Measurements from ENCODE around the gene PRLR. TPM values are rescaled to one million over a fixed set of nuclear protein-coding genes. Genes with fewer than 3 reads are reported as not detected.

PRLR gene
- total RNA-seq, 1 donor from 2014 or later, result not detected

GRCh38 chr5:35239911-35240610 is 9.8 kb upstream of the PRLR start:
- FAIRE-seq, result no peak
- no peaks in the 10 kb centered on the region for H3K36me3 ChIP-seq (ENCODE audit: control insufficient read depth, insufficient read depth, low read length)
- no peak for DNase-seq (ENCODE audit: low read depth)
- no peak overlapping the region for H3K4me3 ChIP-seq (ENCODE audit: low read depth, low read length)
- no peak for TF ChIP-seq CTCF (IDR thresholded peaks at IDR 0.05; ENCODE audit: insufficient read depth, low read length, severe bottlenecking)
- no peaks in the 10 kb centered on the region for H3K27me3 ChIP-seq (ENCODE audit: control insufficient read depth, insufficient read depth, low read length)

- Histone ChIP-seq H3K27me3 (ENCODE audit: control insufficient read depth, insufficient read depth, low read length) (no peaks in the 10 kb centered on the region), H3K4me3 (ENCODE audit: low read depth, low read length) (no peak overlapping the region), H3K36me3 (ENCODE audit: control insufficient read depth, insufficient read depth, low read length) (no peaks in the 10 kb centered on the region)
- no peak for TF ChIP-seq CTCF (IDR thresholded peaks at IDR 0.05; ENCODE audit: insufficient read depth, low read length, severe bottlenecking)
- DNase-seq (ENCODE audit: low read depth), result no peak
- no peak for FAIRE-seq
Observed at GRCh38 chr5:35239476-35239875, 9.2 kb upstream of the PRLR start.

DNA sequence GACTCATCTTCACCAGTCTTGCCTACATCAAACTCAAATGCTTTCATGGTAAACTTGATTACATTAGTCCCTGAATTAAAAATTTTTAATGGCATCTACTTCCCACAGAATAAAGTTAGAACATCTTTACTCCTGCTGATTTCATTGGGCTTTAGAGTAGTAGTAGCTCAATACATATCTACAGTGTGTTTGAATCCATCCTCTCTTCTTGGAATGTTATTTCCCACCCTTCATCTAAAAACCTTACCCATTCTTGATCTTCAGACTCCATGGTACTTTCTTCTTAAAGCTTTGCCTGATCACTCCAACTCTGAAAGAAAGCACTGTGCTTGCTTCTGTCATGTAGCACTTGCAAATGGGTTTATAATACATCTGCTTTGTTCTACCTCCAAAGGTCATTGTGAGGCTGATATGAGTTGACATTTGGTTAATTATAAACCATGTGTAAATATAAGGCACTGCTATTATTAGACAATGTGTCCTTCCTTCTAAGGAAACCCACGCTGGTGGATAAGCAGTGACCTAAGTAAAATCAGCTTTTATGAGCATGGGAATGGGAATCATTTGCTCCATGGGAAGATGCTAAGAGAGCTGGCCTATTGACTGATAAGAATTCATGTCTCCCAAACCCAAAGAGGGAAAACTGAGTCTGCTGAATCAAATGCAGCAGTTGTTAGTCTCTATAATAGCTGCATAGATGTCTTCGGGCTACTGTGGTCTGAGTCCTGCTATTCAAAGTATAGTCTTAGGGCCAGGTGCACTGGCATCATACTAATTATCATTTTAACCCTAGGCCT is 7.5 kb upstream of the PRLR start:
- Histone ChIP-seq H3K4me3 (ENCODE audit: low read depth, low read length) (no peak overlapping the region), H3K36me3 (ENCODE audit: control insufficient read depth, insufficient read depth, low read length) (no peaks in the 10 kb centered on the region), H3K27me3 (ENCODE audit: control insufficient read depth, insufficient read depth, low read length) (no peaks in the 10 kb centered on the region)
- no peak for TF ChIP-seq CTCF (IDR thresholded peaks at IDR 0.05; ENCODE audit: insufficient read depth, low read length, severe bottlenecking)
- no peak for FAIRE-seq
- no peak for DNase-seq (ENCODE audit: low read depth)

GRCh38 chr5:35236770-35237169 is 6.5 kb upstream of the PRLR start:
- no peak for TF ChIP-seq CTCF (IDR thresholded peaks at IDR 0.05; ENCODE audit: insufficient read depth, low read length, severe bottlenecking)
- H3K36me3 ChIP-seq (ENCODE audit: control insufficient read depth, insufficient read depth, low read length), result no peaks in the 10 kb centered on the region
- DNase-seq (ENCODE audit: low read depth), result no peak
- no peak for FAIRE-seq
- no peaks in the 10 kb centered on the region for H3K27me3 ChIP-seq (ENCODE audit: control insufficient read depth, insufficient read depth, low read length)
- no peak overlapping the region for H3K4me3 ChIP-seq (ENCODE audit: low read depth, low read length)

- H3K36me3 ChIP-seq (ENCODE audit: control insufficient read depth, insufficient read depth, low read length), result no peaks in the 10 kb centered on the region
- no peak for TF ChIP-seq CTCF (IDR thresholded peaks at IDR 0.05; ENCODE audit: insufficient read depth, low read length, severe bottlenecking)
- DNase-seq (ENCODE audit: low read depth), result no peak
- no peak overlapping the region for H3K4me3 ChIP-seq (ENCODE audit: low read depth, low read length)
- H3K27me3 ChIP-seq (ENCODE audit: control insufficient read depth, insufficient read depth, low read length), result peaks cover 2% of the 10 kb centered on the region
- no peak for FAIRE-seq
Observed at GRCh38 chr5:35233601-35234000, 3.3 kb upstream of the PRLR start.
